Superior temporal gyrus (tissue), 1 donor: ENCODE results near the gene OPA3.
"Not testable (repeated sequence)": the region's sequence is repeated elsewhere in the genome, so short reads cannot be mapped to it uniquely, and the experiment has no call there.

Experiments used
- DNase-seq: peaks from one replicate; pipeline ENCODE4 v3.0.0-alpha.2; 2016; ENCODE audit errors: extremely low spot score

The OPA3 gene

DNA sequence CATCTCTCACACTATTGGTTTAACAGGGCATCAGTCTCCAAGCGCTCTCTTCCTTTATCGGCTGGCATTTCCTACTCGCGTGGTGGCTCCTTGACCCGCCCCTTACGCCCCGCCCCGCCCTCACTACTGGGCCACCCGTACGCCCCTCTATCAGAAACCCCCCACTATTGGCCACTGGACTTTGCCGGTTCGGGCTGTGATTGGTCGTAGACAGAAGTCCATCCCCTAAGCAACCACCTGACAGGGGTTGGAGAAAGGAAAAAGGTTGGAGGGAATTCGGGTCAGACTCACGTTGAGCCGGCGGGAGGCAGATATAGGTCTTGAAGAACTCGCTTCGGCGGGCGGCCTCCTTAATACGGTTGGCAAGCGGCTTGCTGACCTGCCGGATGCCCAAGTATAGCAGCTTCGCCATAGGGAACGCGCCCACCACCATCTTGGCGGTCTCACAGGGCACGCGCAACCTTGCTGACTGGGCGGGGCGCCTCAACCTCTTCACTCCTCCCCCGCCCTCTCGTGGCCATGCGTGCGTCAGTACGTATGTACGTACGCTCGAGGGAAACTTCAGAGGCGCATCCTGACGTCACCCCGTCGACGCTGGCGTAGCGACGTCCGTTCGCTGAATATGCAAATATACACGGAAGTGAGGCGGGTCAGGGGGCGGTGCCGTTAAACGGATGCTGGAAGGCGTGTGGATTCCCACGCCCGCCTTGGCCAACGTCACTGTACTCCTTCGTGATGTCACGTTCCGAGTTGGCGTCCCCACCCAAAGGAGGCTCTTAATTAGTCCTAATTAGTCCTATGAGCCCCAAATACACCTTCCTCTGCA lies at the start of gene OPA3:
Gene OPA3 (minus strand): TSS at position 471 of the 826 bp plus-strand sequence. CDS start 38 bp downstream, at position 433.
- peak; percentile 100 for DNase-seq

DNA sequence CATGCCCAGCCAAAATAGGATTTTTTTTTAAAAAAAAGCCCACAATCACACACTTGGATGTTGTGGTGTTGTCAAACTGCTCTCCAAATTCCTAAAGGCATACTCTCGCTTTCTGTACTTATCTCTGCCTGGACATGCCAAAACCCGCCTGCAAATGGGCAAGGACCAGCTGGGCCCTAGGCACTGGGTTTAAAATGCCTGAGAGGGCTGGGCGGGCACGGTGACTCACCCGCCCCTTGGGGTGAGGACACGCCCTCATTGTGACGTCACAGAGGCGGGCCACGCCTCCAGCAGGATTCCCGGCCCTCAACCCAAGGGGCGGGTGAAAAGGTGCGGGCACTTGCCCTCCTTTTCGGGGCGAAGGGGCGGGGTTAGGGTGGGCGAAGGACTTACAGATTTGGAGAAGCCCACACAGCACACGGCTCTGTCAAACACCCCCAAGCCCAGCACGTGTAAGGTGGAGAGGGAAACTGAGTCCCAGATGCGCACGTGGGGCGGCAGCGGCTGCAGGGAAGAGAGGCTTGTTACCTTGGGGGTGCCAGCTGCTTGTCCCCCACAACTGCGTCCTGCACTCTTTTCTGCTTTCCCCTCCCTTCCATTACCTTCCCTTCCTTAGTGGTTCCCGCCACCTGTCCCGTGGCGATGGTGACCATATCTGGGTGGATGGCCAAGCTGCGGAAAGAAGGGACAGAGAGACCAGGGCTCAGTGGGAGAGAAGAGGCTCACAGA lies 48.0 kb upstream of the OPA3 start:
- DNase-seq = peak; percentile 47

DNA sequence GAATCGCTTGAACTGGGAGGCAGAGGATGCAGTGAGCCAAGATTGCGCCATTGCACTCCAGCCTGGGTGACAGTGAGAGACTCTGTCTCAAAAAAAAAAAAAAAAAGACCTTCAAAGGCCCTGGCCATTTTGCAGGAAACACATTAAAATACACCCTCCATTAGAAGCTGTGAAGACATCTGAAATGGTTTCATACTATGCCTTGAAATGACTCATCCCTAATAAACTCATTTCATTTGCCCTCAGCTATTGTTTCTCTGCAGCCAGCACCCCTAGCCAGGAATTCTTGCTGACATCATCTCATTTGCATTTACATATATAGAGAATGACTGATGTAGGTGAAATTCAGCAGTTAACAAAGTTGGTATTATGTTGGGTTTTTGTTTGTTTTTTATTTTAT lies 45.9 kb upstream of the OPA3 start:
- DNase-seq = no peak

DNA sequence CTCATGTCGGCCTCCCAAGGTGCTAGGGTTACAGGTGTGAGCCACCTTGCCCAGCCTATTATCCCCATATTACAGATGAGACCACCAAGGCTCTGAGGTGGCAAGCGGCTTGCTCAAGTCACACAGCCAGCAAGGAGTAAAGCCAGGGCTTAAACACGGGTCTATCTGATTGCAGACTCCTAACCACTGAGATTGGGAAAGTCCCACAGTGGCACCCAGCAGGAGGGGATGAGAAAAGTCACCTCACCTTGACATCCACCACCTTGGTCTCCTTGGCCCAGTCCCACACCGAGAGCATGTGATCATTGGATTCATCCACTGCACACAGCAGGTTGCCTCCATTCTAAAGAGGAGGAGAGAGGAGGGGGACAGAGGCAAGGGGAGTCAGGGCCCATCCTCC lies 45.1 kb upstream of the OPA3 start:
- no peak for DNase-seq

- not testable (repeated sequence) for DNase-seq
These were observed 43.6 kb upstream of the OPA3 start for GRCh38 chr19:45628219-45628618.

DNA sequence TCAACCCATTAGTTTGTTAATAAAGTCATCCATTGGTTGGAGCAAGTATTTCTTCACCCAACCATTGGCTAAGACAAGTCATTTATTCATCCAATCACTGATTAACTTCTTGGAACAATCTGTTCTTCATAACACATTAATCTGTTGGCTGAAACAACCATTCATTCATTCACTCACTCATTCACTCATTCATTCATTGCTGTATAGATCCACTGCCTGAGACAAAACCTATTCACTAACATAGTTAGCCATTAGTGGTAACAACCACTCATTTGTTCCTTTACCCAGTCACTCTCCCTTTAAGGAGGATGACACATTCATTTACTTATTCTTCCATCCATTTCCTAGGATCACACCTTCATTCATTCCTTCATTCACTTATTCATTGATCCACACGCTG lies 39.4 kb upstream of the OPA3 start:
- no peak for DNase-seq

- no peak for DNase-seq
These were observed 37.4 kb upstream of the OPA3 start for GRCh38 chr19:45621976-45622503.

GRCh38 chr19:45621389-45621788 lies 36.8 kb upstream of the OPA3 start:
- no peak for DNase-seq

GRCh38 chr19:45616704-45617017 lies 32.1 kb upstream of the OPA3 start:
- no peak for DNase-seq

- no peak for DNase-seq
These were observed 31.4 kb upstream of the OPA3 start for GRCh38 chr19:45615795-45616703.

DNA sequence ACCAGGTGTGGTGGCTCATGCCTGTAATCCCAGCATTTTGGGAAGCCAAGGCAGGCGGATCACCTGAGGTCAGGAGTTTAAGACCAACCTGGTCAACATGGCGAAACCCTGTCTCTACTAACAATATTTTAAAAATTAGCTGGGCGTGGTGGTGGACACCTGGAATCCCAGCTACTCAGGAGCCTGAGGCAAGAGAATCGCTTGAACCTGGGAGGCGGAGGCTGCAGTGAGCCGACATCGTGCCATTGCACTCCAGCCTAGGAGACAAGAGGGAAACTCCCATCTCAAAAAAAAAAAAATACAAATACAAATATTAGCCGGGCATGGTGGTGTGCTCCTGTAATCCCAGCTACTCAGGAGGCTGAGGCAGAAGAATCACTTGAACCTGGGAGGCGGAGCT lies 30.5 kb upstream of the OPA3 start:
- not testable (repeated sequence) for DNase-seq

DNA sequence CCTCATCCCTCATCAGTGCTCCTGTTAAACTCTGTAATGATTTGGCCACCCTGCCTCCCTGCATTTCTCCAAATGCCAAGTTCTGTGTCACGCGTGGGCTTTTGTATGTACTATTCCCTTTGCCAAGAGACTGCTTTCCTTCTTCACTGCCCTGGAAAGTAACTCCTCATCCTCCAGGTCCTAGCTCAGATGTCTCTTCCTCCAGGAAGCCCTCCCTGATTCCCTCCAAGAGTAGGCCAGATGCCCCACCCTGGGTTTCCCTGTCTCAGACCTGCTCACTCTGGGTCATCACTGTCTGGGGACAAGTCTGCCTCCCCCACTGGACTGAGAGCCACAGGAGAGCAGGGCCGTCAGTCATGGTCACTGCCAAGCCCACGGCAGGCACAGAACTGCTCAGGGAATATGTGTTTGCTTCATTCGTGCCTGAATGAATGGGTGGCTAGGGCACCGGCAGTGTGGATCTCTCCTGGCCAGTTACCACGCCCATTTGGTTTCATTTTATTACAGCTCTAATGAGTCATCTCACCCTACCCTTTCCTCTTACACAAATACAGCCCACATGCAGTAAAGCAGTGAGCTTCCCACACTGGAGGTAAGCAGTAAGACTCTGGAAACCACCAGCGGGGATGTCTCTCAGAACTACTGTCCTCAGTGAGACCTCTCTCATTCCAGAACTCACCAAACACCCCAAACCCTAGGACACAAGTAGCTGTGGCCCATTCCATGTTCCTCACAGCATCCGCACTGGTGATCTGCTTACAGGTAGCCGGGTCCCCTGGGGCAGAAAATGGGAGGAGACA lies 29.5 kb upstream of the OPA3 start:
- DNase-seq = no peak

- no peak for DNase-seq
These were observed 24.3 kb upstream of the OPA3 start for GRCh38 chr19:45608948-45609347.

DNA sequence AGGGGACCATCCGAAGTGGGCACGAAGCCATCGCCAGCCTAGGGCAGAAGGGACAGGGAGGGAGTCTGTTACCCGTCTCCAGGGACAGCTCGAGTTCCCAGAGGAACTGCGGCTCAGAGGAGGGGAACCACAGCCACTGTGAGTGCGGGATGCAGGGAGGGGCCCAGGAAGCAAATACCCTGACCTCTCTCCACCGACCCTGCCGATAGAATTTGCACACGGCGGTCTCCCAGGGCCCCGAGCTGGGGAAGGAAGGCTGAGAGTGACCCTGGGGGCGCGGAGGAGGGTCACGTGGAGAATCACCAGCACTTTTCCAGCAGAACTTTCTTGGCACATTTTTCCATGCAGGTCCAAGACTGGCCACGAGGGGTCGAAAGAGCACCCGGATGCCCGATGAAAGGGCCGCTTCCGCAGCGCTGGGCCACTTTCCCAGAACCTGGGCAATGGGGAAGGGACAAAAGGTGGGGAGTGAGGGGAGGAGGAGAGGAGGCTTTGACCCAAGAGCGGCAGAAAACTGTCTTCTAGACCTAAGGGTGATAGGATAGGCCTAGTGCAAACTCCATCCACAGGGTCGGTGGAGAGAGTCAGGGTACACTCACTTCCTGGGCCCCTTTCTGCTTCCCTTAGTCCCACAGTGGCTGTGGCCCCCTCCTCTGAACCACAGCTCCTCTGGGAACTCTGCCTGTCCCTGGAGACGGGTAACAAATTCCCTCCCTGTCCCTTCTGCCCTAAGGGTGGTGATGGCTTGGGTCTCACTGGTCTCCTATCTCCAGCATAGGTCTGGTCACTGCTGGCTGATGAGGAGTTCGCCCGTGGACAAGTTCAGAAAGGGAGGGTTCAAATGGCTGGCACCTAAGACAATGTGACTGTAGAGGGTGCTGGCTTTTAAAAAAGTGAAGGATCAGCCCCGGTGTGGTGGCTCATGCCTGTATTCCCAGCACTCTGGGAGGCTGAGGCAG lies 22.7 kb upstream of the OPA3 start:
- peak; percentile 69 for DNase-seq

- no peak for DNase-seq
These were observed 17.1 kb upstream of the OPA3 start, which contains the start of gene GPR4 for GRCh38 chr19:45601524-45602374. GPR4 (minus strand) TSS chr19:45602212; CDS start chr19:45591866, 10,346 bp downstream.

- no peak for DNase-seq
These were observed 16.5 kb upstream of the OPA3 start for GRCh38 chr19:45601115-45601514.

DNA sequence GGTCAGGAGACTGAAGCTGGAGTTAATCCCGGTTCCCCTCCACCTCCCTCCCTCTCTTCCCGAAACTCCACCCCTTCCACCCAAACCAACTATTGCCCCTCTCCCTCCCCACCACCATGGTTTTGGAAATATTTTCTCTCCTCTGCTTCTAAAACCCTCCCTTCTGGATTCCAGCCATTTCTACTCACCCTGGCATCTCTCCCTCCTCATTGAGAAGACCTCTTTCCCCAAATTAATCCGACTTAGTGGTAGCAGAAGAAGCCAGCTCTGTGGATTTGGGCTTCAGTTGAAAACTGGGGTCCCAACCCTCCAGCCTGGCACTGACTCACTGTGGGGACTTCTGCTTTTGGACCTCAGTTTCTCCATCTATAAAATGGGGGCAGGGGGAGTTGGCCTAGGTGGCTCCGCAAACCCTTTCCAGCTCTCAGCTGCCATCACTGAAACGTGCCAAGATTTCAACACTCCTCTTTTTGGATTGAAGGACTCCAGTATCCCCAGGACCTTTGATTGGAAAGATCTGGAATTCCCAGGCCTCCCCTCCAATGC lies 15.8 kb upstream of the OPA3 start:
- DNase-seq = no peak

GRCh38 chr19:45599286-45599685 lies 14.7 kb upstream of the OPA3 start:
- DNase-seq = no peak
